NCI-H2107 (cell line): ENCODE data around the gene RFT1.
A peak's percentile ranks its signal among the peaks of the same experiment; 100 is the strongest.
"Not testable (repeated sequence)": the region's sequence is repeated elsewhere in the genome, so short reads cannot be mapped to it uniquely, and the experiment has no call there.

Experiments
- DNase-seq: peaks from one replicate; lab custom pipeline; 2025; lab: John Stamatoyannopoulos, UW

RFT1 gene

GRCh38 chr3:53162672-53163443 lies 32.6 kb upstream of the RFT1 start:
- no peak for DNase-seq

GRCh38 chr3:53161820-53162671 lies 31.8 kb upstream of the RFT1 start:
- no peak for DNase-seq

DNA sequence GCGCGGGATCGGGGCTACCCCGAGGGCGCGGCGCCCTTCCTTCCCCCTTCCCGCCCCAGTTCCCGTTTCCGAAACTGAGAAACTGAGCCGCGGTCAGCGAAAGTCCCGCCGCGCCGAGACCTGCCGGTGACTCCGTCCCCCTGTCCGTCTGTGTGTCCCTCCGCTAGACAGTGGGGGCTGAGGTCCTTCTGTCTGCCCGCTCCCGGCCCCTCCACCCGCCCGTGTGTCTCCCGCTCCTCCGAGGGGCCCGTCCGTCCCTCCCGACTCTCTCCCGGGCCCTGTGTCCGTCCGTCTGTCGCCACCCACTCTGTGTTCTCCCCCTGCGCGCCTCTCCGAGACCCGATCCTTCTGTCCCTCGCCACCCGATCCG lies 31.2 kb upstream of the RFT1 start:
- DNase-seq = no peak

GRCh38 chr3:53160660-53161449 lies 30.6 kb upstream of the RFT1 start, which contains the start of gene PRKCD:
PRKCD (plus strand) TSS chr3:53161209; CDS start chr3:53178423, 17,214 bp downstream.
- DNase-seq = peak; percentile 21

DNA sequence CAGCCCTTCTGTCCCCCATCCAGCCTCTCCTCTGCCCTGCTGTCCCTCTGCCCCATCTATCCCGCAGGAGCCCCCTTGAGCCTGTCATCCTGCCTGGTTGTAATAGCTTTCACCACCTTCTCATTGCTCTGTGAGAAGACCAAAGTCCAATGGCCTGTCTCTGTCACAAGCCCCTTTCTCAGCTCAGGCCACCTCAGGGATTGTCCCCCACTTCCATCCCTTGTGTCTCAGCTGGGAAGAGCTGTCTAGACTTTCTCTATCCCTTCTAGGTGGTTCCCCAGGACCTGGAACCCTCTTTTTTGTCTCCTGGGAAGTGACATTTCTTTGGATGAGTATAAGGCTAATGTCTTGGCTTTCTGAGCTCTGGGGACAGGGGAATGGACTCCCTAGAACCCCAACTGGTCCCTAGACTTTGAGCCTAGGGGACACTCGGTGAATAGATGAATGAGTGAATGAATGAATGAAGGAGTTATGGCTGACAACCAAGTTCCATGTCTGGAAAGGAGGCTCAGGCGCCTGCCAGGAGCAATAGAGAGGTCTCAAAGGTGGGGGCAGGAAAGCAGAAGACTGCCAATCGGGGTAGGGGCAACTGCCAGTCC lies 29.9 kb upstream of the RFT1 start:
- no peak for DNase-seq

- DNase-seq = no peak
Measured at GRCh38 chr3:53159156-53160060, 29.2 kb upstream of the RFT1 start.

- DNase-seq = no peak
Measured at GRCh38 chr3:53158765-53159155, 28.5 kb upstream of the RFT1 start.

GRCh38 chr3:53157974-53158580 lies 27.8 kb upstream of the RFT1 start:
- DNase-seq = no peak

DNA sequence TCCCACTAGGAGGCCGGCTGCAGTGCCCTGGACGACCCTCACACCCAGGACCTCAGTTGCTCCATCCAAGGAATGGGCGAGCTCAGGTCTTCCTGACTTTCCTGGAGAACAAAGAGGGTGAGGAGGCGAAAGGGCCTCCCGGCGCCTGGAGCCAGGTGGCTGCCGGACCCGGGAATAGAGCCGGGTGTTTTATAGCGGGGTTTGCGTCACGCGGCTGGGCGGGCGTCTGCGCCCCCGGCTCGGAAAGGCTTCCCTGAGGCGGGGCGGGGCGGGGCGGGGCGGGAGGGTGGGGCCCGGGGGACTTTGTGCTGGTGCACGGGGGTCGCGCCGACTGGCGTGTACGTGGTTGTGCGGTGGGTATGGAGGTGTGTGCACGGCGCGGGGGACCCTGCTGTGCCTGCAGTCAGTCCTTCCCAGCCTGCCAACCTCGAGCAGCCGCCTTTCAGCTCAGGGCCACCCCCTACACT lies 26.2 kb upstream of the RFT1 start:
- DNase-seq = no peak

- no peak for DNase-seq
Measured at GRCh38 chr3:53155760-53156159, 25.5 kb upstream of the RFT1 start.

DNA sequence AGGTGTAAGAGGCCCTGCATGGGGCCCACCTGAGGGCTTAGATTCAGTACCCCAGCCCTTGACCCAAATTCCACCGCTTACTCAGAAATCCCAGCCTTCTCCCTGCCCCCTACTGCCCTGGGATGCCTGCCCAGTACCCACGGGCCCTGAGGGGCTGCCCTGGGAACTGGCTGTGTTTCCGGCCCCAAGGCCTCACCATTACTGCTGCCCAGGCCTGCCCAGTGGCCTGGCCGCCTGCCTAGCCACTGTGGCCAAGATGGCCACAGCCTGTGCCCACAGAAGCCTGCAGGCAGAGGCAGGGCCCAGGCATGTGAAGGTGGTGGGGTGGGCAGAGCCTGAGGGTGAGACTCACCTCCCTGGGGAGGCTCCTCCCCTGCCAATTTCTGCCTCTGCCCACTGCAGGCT lies 24.6 kb upstream of the RFT1 start:
- DNase-seq = no peak

GRCh38 chr3:53153980-53154379 lies 23.7 kb upstream of the RFT1 start:
- no peak for DNase-seq

DNA sequence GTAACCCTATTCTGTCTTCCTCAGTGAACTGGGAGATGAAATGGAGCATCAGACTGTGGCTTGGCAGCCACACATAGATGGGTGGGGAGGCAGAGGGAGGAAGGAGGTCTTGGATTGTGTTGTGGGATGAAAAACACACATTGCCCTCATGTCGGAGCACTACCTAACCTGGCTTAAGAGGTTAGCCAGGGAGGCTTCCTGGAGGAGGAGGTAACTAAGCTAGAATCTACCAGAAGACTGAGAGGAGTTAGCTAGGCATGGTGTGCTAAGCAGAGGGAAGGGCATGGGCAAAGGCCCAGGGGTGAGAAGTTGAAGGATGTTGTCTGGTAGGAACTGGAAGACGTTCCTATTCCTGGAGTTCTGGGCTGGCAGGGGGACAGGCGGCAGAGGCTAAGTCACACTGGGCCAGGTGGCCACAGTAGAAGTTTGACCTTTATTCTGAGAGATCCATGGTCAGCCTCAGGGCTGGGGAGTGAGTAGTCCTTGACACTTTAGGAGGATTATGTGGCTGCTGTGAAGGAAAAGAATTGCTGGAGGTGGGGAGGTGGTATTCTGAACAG lies 23.1 kb upstream of the RFT1 start:
- DNase-seq = no peak

- DNase-seq = no peak
Measured at GRCh38 chr3:53151870-53152660, 21.8 kb upstream of the RFT1 start.

DNA sequence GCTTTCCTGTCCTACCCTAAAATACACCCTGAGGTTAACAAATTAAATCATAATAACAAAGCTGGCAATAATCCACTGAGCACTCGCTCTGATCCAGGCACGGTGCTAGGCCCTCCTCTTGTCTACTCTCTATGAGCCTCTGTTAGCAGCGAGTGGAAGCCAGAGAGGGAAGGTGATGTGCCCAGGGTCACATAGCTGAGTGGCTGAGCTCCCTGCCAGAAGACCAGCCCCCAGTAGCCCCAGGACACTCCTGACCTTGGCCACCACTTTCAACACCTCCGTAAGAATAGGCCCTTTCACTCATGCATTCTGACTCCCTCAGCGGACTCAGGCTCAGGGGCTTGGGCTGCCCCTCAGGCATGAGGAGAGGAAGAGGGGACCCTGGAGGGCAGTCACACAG lies 21.2 kb upstream of the RFT1 start:
- no peak for DNase-seq

DNA sequence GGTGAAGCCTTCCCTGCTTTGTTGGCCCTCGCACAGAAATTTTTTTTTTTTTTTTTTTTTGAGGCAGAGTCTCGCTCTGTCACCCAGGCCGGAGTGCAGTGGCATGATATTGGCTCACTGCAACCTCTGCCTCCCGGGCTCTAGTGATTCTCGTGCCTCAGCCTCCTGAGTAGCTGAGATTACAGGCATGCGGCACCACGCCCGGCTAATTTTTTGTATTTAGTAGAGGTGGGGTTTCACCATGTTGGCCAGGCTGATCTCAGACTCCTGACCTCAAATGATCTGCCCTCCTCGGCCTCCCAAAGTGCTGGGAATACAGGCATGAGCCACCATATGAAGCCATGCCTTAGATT lies 20.8 kb upstream of the RFT1 start:
- DNase-seq = not testable (repeated sequence)

DNA sequence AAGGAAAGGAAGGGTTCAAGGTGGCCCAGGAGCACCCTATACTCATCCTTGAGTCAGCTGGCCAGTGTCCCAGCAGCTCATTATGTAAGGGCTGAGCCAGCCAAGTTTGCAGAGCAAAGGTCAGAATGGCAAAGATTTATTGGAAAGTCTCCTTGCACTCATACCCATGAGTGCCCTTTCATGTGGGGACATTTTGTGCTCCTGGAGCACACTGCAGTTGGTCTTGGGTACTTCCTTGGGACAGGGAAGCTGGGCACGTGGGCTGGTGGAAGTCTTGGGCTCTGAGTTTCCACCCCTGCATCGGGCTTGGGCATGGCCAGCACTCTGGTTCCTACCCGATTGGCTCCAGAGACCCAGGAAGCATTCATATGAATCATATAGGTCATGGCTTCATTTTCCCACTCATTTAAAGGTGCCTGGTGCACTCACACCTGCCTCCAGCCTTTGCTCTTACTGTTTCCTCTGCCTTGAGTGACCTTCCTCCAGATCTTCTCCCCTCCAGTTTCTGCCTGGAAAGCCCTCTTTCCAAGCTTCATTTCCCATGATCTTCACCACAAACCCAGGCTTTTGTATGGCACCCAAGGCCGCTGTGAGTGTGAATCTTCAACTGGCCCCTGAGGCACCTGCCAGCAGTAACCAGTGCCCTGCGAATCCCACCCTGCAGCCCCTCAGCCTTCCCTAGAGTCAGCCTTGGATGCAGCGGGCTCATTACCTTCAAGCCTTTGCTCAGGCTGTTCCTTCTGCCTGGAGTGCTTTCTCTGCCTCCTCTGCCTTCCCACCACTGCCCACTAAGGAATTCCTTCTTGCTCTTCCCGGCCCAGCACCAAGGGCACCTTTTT lies 20.2 kb upstream of the RFT1 start:
- DNase-seq = no peak

DNA sequence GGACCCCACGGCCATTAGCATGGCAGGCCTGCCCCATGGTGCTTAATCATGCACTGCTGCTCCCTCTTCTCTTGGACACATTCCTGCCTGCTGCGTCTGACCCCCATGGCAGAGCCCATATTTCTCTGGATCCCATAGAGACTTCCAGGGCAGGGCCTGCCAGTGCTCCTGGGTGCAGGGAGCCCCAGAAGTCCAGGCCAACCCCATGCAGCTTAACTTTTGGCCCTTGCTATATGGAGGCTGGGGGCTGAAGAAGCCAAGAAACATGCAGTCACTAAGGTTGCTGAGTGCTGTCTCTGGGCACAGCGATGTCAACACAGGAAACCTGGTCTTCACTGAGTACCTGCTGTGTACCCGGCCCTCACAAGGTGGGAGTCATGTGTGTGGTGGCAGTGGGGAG lies 19.5 kb upstream of the RFT1 start:
- DNase-seq = no peak
